ENCODE data around the gene DNAJC13. TPM values are rescaled to one million over a fixed set of nuclear protein-coding genes. Genes with fewer than 3 reads are reported as not detected.

DNAJC13 gene
- total and polyA plus RNA-seq, 7 donors = 7.4 to 30.9 (median 24.7) TPM

GRCh38 chr3:132535575-132536441 lies 118.5 kb downstream of the DNAJC13 start:
- peak in 1 of 2 donors; percentile 38 for DNase-seq
- Histone ChIP-seq H3K27ac (no peak overlapping the region), H3K36me3 (ENCODE audit: insufficient read depth in 1 of 2, low read depth in 1 of 2) (peaks cover 14 to 91% of the 10 kb centered on the region in 2 donors), H3K27me3 (ENCODE audit: insufficient read depth in 3 of 3, low read length in 2 of 3) (no peaks in the 10 kb centered on the region), H3K4me1 (no peaks in the 10 kb centered on the region), H3K4me3 (no peak overlapping the region), H3K9me3 (no peaks in the 10 kb centered on the region)
- ATAC-seq = peak; percentile 65 to 91 (median 72)
- intact Hi-C loops (cut with DNase I) = loop anchor here (2.0 to 5.0 kb wide), 2 partner anchors 106 to 107 kb away; no protein-coding TSS in a partner anchor
- WGBS, 3 donors = 59 to 69% (median 68%) methylated on average over 7 of the region's 7 CpGs
- TF ChIP-seq CTCF (IDR thresholded peaks at IDR 0.05) = peak; percentile 72

GRCh38 chr3:132536442-132537153 lies 119.3 kb downstream of the DNAJC13 start:
- 90 to 96% (median 95%) methylated on average over 3 of the region's 3 CpGs for WGBS, 3 donors
- ATAC-seq (no peak), DNase-seq (no peak)
- Histone ChIP-seq H3K27me3 (ENCODE audit: insufficient read depth in 3 of 3, low read length in 2 of 3) (no peaks in the 10 kb centered on the region), H3K36me3 (ENCODE audit: insufficient read depth in 1 of 2, low read depth in 1 of 2) (peaks cover 12 to 91% of the 10 kb centered on the region in 2 donors), H3K9me3 (no peaks in the 10 kb centered on the region), H3K27ac (no peak overlapping the region), H3K4me3 (no peak overlapping the region), H3K4me1 (no peaks in the 10 kb centered on the region)
- intact Hi-C loops (cut with DNase I) = loop anchor here in 1 of 2 donors (5.0 kb wide), 1 partner anchor 106 kb away; no protein-coding TSS in a partner anchor
- no peak for TF ChIP-seq CTCF (IDR thresholded peaks at IDR 0.05)

- no peaks in the 10 kb centered on the region for H3K9me3 ChIP-seq
- no peaks in the 10 kb centered on the region for H3K27me3 ChIP-seq (ENCODE audit: insufficient read depth in 3 of 3, low read length in 2 of 3)
- ATAC-seq (no peak), DNase-seq (no peak)
- TF ChIP-seq CTCF (IDR thresholded peaks at IDR 0.05) = no peak
- intact Hi-C loops (cut with DNase I) = loop anchor here in 1 of 2 donors (5.0 kb wide), 1 partner anchor 105 kb away; no protein-coding TSS in a partner anchor
- no peak overlapping the region for H3K4me3 ChIP-seq
- H3K4me1 ChIP-seq = no peaks in the 10 kb centered on the region
- H3K27ac ChIP-seq = no peak overlapping the region
- 77 to 95% (median 92%) methylated on average over 1 of the region's 1 CpG for WGBS, 3 donors
- H3K36me3 ChIP-seq (ENCODE audit: insufficient read depth in 1 of 2, low read depth in 1 of 2) = peaks cover 12 to 91% of the 10 kb centered on the region in 2 donors
These were observed 120.0 kb downstream of the DNAJC13 start for GRCh38 chr3:132537297-132537696.

GRCh38 chr3:132538072-132538471 lies 120.8 kb downstream of the DNAJC13 start:
- Histone ChIP-seq H3K27me3 (ENCODE audit: insufficient read depth in 3 of 3, low read length in 2 of 3) (no peaks in the 10 kb centered on the region), H3K27ac (no peak overlapping the region), H3K4me3 (no peak overlapping the region), H3K9me3 (no peaks in the 10 kb centered on the region), H3K36me3 (ENCODE audit: insufficient read depth in 1 of 2, low read depth in 1 of 2) (peaks cover 12 to 84% of the 10 kb centered on the region in 2 donors), H3K4me1 (no peaks in the 10 kb centered on the region)
- ATAC-seq = no peak
- no peak for DNase-seq
- no peak for TF ChIP-seq CTCF (IDR thresholded peaks at IDR 0.05)
- 70 to 81% (median 75%) methylated on average over 5 of the region's 5 CpGs for WGBS, 3 donors
- intact Hi-C loops (cut with DNase I) = loop anchor here in 1 of 2 donors (5.0 kb wide), 1 partner anchor 104 kb away; no protein-coding TSS in a partner anchor
